Stomach smooth muscle (tissue), 2 donors: ENCODE results near the gene PPP1R3C.

ENCODE experiments used
- H3K27ac ChIP-seq: one replicate; pipeline ENCODE4 v1.7.0; 2013; ENCODE audit warnings: mild to moderate bottlenecking, low read length, inconsistent platforms
- H3K27me3 ChIP-seq, 2 donors: one replicate each; pipeline ENCODE4 v1.7.0; 2013; ENCODE audit warnings: low read length in 2 of 2; ENCODE audit not compliant: insufficient read depth in 2 of 2, control insufficient read depth in 1 of 2
- H3K36me3 ChIP-seq, 2 donors: one replicate each; pipeline ENCODE4 v1.7.0; 2013; ENCODE audit warnings: low read length in 2 of 2; ENCODE audit not compliant: control insufficient read depth in 2 of 2, insufficient read depth in 2 of 2
- H3K4me1 ChIP-seq: one replicate; pipeline ENCODE4 v1.7.0; 2013; ENCODE audit warnings: low read length; ENCODE audit not compliant: control insufficient read depth, insufficient read depth
- H3K4me3 ChIP-seq, 2 donors: one replicate each; pipeline ENCODE4 v1.7.0; 2013; ENCODE audit warnings: low read length in 2 of 2
- H3K9ac ChIP-seq, 2 donors: one replicate each; pipeline ENCODE4 v1.7.0; 2013; ENCODE audit warnings: low read length in 2 of 2, mild to moderate bottlenecking in 1 of 2
- H3K9me3 ChIP-seq, 2 donors: one replicate each; pipeline ENCODE4 v1.7.0; 2013; ENCODE audit warnings: low read length in 2 of 2; ENCODE audit not compliant: control insufficient read depth in 2 of 2
- donor health status: healthy.
- donor health status: Pancreatic carcinoma.

The PPP1R3C gene

DNA sequence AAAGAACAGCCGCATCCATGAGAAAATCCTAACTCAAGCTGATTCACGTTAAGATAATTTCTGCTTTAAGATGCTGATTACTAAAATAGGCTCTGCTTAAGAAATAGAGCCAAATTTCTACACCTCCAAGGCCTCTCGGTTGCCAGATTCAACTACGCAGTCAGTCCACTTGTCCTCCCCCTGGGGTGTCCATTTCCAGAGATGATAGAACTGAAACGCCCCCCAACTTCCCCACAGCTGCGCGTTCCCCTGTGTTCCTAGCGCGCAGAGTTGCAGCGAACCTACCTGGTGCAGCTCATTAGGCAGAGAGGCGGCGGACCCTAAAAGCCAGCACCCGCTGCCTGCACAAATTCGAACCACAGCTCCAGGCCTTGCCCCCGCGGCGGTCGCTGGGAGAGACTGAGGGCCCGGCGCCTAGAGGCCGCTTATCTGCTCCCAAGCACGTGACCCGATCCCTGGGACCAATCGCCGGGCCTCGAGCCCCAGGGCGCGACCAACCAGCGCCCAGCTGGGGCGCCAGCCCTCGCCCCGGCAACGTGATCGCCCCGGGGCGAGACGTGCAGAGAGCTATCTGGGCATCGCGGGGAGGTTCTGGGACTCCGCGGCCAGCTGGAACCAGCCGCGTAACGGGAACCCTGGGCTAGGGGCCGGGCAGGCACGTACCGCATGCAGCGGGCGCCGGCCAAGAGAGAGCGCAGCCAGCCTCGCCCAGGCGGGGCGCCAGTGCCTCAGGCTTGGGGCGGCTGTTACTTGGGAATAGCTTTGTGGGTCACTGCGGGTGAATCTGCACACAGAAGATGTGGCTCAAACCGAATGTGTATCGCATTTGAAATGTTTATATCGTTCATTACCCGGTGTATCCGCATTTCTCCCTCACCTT lies at the start of gene PPP1R3C:
TSS of gene PPP1R3C (minus strand) at position 401 of the 880 bp plus-strand sequence. CDS start at position 299, 102 bp downstream.
- Histone ChIP-seq H3K9me3 (no peaks in the 10 kb centered on the region), H3K27ac (peak within 1 kb of the TSS; percentile 87), H3K36me3 (peaks cover 19 to 26% of the 10 kb centered on the region in 2 donors), H3K4me3 (peak within 1 kb of the TSS; percentile 75 to 98), H3K4me1 (peaks cover 23% of the 10 kb centered on the region), H3K9ac (peak within 1 kb of the TSS; percentile 66 to 91), H3K27me3 (no peaks in the 10 kb centered on the region)

DNA sequence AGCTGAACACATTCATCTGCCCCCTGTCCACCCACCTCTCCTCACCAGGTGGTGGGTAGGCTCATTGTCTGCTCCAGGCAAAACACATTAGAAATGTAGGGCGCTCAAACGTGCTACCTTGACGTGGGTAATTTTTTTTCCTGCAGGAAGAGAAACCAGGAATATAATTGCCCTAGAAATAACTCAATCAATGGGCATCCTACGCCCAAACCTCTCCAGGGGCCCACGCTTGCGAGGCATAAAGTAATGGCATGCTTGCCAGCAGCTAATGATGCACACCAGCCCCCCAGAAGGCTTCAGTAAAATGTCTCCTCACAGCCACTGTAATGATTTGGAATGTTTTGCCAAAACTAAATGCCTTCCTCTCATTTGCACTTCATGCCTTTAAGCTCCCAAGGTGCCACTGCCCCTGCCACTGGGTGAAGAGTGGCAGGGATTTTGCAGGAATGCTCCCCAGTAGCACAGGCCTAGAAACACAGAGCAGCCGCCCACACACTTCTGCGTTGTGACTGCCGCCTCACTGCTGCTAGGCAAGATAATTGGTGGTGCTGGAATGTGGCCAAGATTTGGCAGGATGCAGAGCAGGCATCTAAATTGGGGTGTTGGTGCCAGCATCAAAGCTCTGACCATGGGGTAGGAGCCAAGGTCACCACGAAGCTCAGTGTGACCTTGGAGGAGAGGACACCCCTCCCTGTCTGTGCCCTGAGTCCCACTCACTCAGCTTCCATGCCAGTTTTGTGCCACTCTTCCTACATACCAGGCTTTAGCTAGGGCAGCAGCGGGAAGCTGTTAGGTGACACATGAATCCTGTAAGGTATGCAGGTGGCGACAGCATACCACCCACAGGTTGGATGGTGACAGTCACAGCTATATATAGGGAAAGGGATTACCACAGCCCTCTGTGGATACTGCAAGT lies 48.7 kb upstream of the PPP1R3C start:
- Histone ChIP-seq H3K9me3 (no peaks in the 10 kb centered on the region), H3K4me3 (no peak overlapping the region), H3K36me3 (no peaks in the 10 kb centered on the region), H3K9ac (no peak overlapping the region), H3K4me1 (no peaks in the 10 kb centered on the region), H3K27me3 (no peaks in the 10 kb centered on the region), H3K27ac (no peak overlapping the region)

DNA sequence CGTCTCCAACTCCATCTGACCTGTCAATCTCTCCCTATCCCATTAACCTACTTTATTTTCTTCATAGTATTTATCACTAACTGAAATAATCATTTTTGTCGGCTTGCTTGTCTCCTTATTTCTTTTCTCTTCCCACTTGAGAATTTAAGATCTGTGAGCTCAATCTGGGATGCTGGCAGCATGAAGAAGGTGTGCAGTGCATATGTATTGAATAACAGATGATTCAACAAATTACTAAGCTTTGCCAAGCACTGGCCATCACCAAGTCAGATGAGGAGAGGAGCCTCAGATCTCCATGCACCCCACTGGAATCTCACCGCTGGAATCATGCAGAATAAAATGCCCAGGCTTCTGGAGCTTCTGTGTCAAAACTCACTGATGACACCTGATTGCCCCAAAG lies 47.6 kb upstream of the PPP1R3C start:
- no peaks in the 10 kb centered on the region for H3K4me1 ChIP-seq
- H3K27me3 ChIP-seq = no peaks in the 10 kb centered on the region
- no peaks in the 10 kb centered on the region for H3K9me3 ChIP-seq
- no peaks in the 10 kb centered on the region for H3K36me3 ChIP-seq
- no peak overlapping the region for H3K27ac ChIP-seq
- H3K4me3 ChIP-seq = no peak overlapping the region
- no peak overlapping the region for H3K9ac ChIP-seq

DNA sequence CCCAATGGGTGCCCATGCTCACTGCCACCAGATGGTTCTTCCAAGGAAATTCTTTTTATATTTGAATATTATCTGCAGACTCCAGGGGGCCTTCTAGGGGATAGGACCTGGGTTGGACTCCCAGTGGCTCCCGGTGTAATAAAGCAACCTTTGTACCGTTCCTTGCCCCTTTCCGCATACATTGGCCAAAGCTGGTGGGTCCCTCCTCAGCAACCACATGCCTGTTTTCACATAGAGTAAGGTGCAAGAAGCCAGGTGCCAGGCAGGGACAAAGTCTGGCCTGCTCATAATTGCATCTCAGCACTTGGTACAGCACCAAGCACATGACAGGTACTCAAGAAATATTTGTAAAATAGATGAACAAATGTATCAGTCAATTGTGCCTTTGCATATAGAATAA lies 46.4 kb upstream of the PPP1R3C start:
- Histone ChIP-seq H3K9me3 (no peaks in the 10 kb centered on the region), H3K27ac (no peak overlapping the region), H3K36me3 (no peaks in the 10 kb centered on the region), H3K9ac (no peak overlapping the region), H3K4me3 (no peak overlapping the region), H3K4me1 (no peaks in the 10 kb centered on the region), H3K27me3 (no peaks in the 10 kb centered on the region)

DNA sequence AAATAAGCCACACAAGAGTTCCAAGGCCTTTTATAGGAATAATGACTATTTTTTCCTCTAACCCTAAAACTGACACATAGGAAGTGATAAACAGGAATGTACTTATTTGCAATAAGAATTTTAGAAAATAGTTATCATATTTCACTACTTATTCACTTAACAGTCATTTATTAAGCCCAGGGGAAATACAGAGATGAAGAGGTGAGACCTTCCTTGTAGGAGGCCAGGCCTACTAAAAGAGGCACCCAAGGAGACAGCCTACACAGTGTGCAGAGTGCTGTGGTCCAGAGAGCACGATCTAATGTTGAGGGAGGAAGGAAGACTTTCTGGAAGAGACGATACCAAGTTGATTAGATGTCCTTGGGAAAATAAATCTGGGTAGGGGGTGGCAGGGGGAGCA lies 45.0 kb upstream of the PPP1R3C start:
- Histone ChIP-seq H3K27me3 (no peaks in the 10 kb centered on the region), H3K27ac (no peak overlapping the region), H3K4me1 (no peaks in the 10 kb centered on the region), H3K9ac (no peak overlapping the region), H3K36me3 (no peaks in the 10 kb centered on the region), H3K9me3 (no peaks in the 10 kb centered on the region), H3K4me3 (no peak overlapping the region)

DNA sequence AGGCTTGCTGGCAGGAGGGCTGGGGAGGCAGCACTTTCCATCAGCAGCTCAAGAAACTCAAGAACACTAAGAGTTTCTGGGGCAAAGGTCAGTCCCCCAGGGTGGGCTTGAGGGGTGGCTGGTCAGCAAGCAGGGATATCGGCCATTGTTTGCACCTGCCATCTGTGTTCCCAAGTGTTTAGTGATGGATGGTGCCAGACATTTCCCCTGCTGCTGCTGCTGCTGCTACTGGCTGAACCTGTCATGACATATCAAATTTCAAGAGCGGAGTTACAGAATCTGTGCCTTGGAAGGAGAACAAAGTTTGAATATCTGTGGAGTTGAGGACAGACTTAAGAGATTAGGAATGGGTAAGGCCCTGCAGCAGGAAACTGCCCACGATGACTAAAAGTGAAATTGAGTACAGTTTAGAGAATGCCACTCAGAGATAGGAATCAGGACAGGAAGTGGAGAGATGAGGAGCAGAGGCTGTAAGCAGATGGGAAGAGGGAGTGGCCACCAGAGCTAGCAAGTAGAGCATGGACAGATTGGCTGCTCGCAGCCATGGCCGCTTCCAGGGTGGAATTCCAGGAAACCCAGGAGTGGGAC lies 39.2 kb upstream of the PPP1R3C start:
- Histone ChIP-seq H3K27me3 (no peaks in the 10 kb centered on the region), H3K27ac (no peak overlapping the region), H3K4me1 (no peaks in the 10 kb centered on the region), H3K36me3 (no peaks in the 10 kb centered on the region), H3K9me3 (no peaks in the 10 kb centered on the region), H3K9ac (no peak overlapping the region), H3K4me3 (no peak overlapping the region)

DNA sequence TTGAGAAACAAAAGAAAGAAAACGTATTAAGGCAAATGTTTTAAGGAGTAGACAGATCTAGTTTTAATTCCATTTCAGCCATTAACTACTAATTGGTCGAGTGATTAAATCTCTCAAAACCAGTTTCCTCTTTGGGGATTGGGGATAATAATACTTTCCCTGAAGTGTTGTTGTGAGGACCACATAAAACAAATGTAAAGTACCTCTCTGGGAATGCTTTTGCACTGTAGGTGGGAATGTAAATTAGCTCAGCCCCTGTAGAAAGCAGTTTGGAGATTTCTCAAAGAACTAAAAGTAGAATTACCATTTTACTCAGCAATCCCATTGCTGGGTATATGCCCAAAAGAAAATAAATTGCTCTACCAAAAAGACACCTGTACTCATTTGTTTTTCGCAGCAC lies 36.0 kb upstream of the PPP1R3C start:
- H3K4me3 ChIP-seq = no peak overlapping the region
- no peaks in the 10 kb centered on the region for H3K27me3 ChIP-seq
- H3K4me1 ChIP-seq = no peaks in the 10 kb centered on the region
- H3K9ac ChIP-seq = no peak overlapping the region
- H3K36me3 ChIP-seq = no peaks in the 10 kb centered on the region
- H3K27ac ChIP-seq = no peak overlapping the region
- H3K9me3 ChIP-seq = no peaks in the 10 kb centered on the region

DNA sequence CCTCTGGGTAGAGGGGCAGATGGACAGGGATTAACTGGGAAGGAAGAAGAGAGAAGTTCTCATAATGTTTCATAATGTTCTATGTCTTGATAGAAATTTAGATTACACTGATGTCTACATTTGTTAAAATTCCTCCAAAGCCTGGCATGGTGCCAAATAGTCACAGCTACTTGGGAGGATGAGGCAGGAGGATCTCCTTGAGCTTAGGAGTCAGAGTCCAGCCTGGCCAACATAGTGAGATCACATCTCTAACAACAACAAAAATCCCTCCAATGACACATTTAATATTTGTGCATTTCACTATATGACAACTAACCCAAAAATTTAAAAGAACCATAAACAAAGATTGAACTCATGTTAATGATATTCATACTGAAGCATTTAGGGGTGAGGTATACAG lies 33.0 kb upstream of the PPP1R3C start:
- Histone ChIP-seq H3K27ac (no peak overlapping the region), H3K36me3 (no peaks in the 10 kb centered on the region), H3K9me3 (no peaks in the 10 kb centered on the region), H3K27me3 (no peaks in the 10 kb centered on the region), H3K4me1 (no peaks in the 10 kb centered on the region), H3K9ac (no peak overlapping the region), H3K4me3 (no peak overlapping the region)

DNA sequence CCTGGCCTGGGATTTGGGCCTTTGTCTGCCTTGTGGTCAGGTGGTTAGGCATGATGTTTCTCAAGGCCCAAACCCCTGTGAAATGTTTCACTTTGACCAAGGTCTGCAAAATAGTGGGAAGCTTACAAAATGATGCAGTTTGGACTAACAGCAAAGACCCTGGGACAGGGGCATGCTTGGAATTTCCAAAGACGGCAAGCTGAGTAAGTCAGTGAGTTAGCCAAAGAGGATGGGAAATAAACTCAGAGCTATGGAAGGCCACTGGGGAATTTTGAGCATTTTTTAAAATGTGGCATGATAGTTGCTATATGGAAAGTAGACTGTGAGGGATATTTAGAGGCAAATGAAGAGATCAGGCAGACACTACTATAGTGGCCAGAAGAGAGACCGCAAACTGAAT lies 31.6 kb upstream of the PPP1R3C start:
- no peaks in the 10 kb centered on the region for H3K4me1 ChIP-seq
- no peaks in the 10 kb centered on the region for H3K27me3 ChIP-seq
- no peak overlapping the region for H3K9ac ChIP-seq
- no peak overlapping the region for H3K4me3 ChIP-seq
- H3K9me3 ChIP-seq = no peaks in the 10 kb centered on the region
- no peaks in the 10 kb centered on the region for H3K36me3 ChIP-seq
- H3K27ac ChIP-seq = no peak overlapping the region

DNA sequence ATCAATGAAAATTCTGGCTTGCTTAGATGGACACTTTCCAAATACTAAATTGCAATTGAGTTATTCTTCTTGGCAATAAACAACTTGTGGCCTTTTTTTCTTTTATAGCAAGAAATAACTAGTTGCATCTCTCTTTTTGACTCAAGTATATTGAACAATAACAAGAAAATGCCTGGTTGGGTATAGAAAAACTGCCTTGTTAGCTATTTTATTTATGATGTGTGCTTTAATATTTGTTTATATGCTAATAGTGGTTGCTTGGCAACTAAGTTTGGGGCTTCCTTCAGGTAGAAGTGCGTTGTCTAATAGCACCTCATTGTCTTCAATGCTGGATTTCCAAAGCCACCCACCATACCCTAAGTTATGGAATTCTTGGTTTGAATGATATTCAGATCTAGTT lies 30.1 kb upstream of the PPP1R3C start:
- Histone ChIP-seq H3K4me1 (no peaks in the 10 kb centered on the region), H3K27ac (no peak overlapping the region), H3K27me3 (no peaks in the 10 kb centered on the region), H3K9ac (no peak overlapping the region), H3K4me3 (no peak overlapping the region), H3K9me3 (no peaks in the 10 kb centered on the region), H3K36me3 (no peaks in the 10 kb centered on the region)
